ENCODE measurements around the gene TEDDM1.

DNA sequence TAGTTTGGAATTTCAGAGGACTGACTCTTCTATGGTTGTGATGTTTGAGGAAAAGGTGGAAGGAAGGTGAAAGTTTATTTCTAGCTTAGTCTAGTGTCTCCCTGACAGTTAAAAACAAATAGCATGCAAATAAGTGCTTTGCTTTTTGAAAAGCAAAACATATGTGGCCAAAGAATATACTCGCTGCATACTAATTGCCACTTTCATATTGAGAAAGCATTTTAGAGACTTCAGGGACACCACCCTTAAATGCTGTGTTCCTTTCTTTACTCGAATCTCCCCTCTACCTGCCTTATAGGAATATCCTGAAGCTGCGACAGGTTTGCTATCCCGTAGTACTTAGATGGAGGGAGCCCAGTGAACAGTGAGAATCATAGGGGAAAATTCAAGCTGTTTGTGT is 32.1 kb downstream of the TEDDM1 start:
- TF ChIP-seq JUN (CRISPR knock-in tag; IDR thresholded peaks at IDR 0.05) (no peak), CTCF (IDR thresholded peaks at IDR 0.05) (no peak), SMAD4 (CRISPR knock-in tag; IDR thresholded peaks at IDR 0.05) (no peak), MAX (CRISPR knock-in tag; IDR thresholded peaks at IDR 0.05) (no peak), SP1 (CRISPR knock-in tag; conservative IDR thresholded peaks at IDR 0.05) (no peak), ATF1 (CRISPR knock-in tag; IDR thresholded peaks at IDR 0.05) (no peak)
- TF ChIP-seq, protein P1, sequence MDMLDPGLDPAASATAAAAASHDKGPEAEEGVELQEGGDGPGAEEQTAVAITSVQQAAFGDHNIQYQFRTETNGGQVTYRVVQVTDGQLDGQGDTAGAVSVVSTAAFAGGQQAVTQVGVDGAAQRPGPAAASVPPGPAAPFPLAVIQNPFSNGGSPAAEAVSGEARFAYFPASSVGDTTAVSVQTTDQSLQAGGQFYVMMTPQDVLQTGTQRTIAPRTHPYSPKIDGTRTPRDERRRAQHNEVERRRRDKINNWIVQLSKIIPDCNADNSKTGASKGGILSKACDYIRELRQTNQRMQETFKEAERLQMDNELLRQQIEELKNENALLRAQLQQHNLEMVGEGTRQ (CRISPR knock-in tag; IDR thresholded peaks at IDR 0.05): no peak

All from WTC11 (cell line).